Activated naive CD8-positive, alpha-beta T cell treated with anti-CD3 and anti-CD28 coated beads, Interleukin-2, amount 50 U/mL, for 24 hours (primary cell): ENCODE results near the gene CCAR1.
"Not testable (repeated sequence)": the region's sequence is repeated elsewhere in the genome, so short reads cannot be mapped to it uniquely, and the experiment has no call there.

Experiments
- ATAC-seq: fragments of 150-1000 bp; cut with Tn5 transposase; one replicate; pipeline ENCODE4 v1.10.0; 2021
- DNase-seq: peaks from one replicate; pipeline ENCODE4 v3.0.0; 2021
- H3K27ac Mint-ChIP-seq: one replicate; pipeline ENCODE4 v1.8.0; 2021; ENCODE audit warnings: mild to moderate bottlenecking, mixed read lengths
- H3K27me3 Mint-ChIP-seq: one replicate; pipeline ENCODE4 v1.8.0; 2021; ENCODE audit warnings: mixed read lengths
- H3K36me3 Mint-ChIP-seq: one replicate; pipeline ENCODE4 v1.8.0; 2021; ENCODE audit warnings: low read depth, mixed read lengths
- H3K4me1 Mint-ChIP-seq: one replicate; pipeline ENCODE4 v1.8.0; 2021; ENCODE audit warnings: mixed read lengths
- H3K4me3 Mint-ChIP-seq: one replicate; pipeline ENCODE4 v1.8.0; 2021; ENCODE audit warnings: mild to moderate bottlenecking, moderate library complexity, mixed read lengths
- H3K9me3 Mint-ChIP-seq: one replicate; pipeline ENCODE4 v1.8.0; 2021; ENCODE audit warnings: mixed read lengths

Gene CCAR1

DNA sequence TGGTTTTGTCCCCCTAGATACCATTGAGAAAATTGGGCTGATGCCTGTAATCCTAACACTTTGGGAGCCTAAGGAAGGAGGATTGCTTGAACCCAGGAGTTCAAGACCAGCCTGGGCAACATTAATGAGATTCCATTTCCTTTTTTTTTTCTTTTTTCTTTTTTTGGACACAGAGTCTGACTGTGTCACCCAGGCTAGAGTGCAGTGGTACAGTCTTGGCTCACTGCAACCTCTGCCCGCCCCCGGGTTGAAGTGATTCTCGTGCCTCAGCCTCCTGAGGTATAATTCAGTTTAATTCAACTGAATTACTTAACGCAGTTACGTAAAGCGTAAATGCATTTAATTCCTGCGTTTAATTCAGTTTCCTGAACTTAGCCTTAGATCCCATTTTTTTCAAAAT, 13.3 kb downstream of the CCAR1 start:
- Mint-ChIP-seq H3K36me3 (peaks cover 67% of the 10 kb centered on the region), H3K27me3 (no peaks in the 10 kb centered on the region), H3K9me3 (no peaks in the 10 kb centered on the region)

DNA sequence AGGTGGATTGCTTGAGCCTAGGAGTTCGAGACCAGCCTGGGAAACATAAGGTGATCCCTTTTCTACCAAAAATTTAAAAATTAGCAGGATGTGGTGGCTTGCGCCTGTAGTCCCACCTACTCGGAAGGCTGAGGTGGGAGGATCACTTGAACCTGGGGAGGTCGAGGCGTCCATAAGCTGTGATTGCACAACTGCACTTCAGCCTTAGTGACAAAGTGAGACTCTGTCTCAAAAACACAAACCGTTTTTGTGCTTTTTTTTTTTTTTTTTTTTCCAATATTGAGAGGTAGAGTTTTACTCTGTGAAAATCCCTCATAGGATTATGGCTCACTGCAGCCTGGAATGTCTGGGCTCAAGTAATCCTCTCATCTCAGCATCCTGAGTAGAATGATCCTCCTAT, 14.1 kb downstream of the CCAR1 start:
- Mint-ChIP-seq H3K27ac (no peak overlapping the region), H3K9me3 (no peaks in the 10 kb centered on the region), H3K27me3 (no peaks in the 10 kb centered on the region), H3K4me1 (peaks cover 2% of the 10 kb centered on the region), H3K4me3 (no peak overlapping the region), H3K36me3 (peaks cover 71% of the 10 kb centered on the region)
- no peak for ATAC-seq
- no peak for DNase-seq

More for the DNA sequence above, 13.3 kb downstream of the CCAR1 start:
- peaks cover 2% of the 10 kb centered on the region for H3K4me1 Mint-ChIP-seq
- no peak overlapping the region for H3K27ac Mint-ChIP-seq
- no peak for ATAC-seq
- DNase-seq, result no peak
- no peak overlapping the region for H3K4me3 Mint-ChIP-seq

DNA sequence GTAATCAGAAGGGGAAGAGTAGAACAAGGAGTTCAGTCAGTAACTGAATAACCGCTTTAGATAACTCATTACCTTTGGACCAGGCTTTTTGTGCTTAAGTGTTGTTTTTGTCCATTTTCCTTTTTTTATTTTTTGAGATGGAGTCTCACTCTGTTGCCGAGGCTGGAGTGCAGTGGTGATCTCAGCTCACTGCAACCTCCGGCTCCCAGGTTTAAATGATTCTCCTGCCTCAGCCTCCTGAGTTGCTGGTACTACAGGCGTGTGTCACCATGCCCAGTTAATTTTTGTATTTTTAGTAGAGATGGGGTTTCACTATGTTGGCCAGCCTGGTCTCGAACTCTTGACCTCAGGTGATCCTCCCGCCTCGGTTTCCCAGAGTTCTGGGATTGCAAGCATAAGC, 14.7 kb downstream of the CCAR1 start:
- H3K9me3 Mint-ChIP-seq, DNase-seq, H3K4me3 Mint-ChIP-seq, H3K27ac Mint-ChIP-seq, H3K27me3 Mint-ChIP-seq, H3K4me1 Mint-ChIP-seq, ATAC-seq: not testable (repeated sequence)
- H3K36me3 Mint-ChIP-seq, result peaks cover 72% of the 10 kb centered on the region

DNA sequence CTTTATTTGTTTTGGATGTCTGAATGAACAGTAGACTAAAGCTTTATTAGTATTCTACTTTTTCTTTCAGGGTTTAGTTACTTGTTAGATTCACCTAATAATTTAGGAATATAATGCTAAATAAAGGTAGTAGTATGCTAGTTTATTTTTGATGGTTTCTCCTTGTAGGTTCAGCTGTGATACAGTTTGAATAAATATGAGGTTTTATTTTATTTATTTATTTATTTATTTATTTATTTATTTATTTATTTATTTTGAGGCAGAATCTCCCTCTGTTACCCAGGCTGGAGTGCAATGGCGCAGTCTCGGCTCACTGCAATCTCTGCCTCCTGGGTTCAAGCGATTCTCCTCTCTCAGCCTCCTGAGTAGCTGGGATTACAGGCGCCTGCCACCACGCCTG, 19.6 kb downstream of the CCAR1 start:
- H3K36me3 Mint-ChIP-seq, result peaks cover 65% of the 10 kb centered on the region
- H3K4me3 Mint-ChIP-seq, ATAC-seq, H3K27me3 Mint-ChIP-seq, H3K27ac Mint-ChIP-seq, H3K4me1 Mint-ChIP-seq, DNase-seq, H3K9me3 Mint-ChIP-seq: not testable (repeated sequence)

DNA sequence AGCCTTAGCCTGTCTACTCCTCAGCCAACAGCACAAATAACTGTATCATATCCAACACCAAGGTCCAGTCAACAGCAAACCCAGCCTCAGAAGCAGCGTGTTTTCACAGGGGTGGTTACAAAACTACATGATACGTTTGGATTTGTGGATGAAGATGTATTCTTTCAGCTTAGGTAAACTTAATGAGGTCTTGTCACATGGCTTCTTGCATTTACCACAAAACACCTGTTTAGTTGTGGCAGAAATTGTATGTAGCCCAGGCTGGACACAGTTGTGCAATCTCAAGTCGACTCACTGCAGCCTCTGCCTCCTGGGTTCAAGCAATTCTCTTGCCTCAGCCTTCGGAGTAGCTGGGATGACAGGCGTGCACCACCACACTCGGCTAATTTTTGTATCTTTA, 21.4 kb downstream of the CCAR1 start:
- H3K9me3 Mint-ChIP-seq, result no peaks in the 10 kb centered on the region
- no peak overlapping the region for H3K27ac Mint-ChIP-seq
- no peak overlapping the region for H3K4me3 Mint-ChIP-seq
- H3K27me3 Mint-ChIP-seq, result no peaks in the 10 kb centered on the region
- H3K36me3 Mint-ChIP-seq, result peaks cover 54% of the 10 kb centered on the region
- DNase-seq (no peak), ATAC-seq (no peak)
- H3K4me1 Mint-ChIP-seq, result no peaks in the 10 kb centered on the region

DNA sequence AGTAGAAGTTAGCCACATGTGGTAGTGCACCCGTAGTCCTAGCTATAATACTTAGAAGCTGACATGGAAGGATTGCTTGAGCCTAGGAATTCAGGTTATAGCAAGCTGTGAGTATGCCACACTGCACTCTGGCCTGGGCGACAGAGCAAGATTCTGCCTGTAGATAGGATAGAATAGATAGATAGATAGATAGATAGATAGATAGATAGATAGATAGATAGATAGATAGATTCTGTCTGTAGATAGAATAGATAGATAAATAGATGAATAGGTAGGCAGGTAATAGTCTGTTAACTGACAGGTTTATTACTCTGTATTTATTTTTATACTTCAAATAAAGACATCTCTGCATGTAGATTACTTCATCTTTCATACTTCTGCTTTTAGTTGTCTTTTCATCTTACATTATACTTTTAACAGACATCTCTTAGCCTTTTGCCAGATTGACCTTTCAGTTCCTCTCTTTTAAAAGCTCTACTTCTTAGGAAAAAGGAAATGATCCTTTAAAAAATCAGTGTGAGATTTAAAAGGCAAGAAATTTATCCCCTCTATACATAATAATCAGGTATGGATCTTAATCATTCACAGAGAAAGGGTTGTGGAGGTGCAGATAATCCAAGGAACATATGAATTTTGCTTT, 31.8 kb downstream of the CCAR1 start:
- H3K9me3 Mint-ChIP-seq, result no peaks in the 10 kb centered on the region
- H3K27me3 Mint-ChIP-seq, result no peaks in the 10 kb centered on the region
- peaks cover 57% of the 10 kb centered on the region for H3K36me3 Mint-ChIP-seq
- DNase-seq (no peak), ATAC-seq (no peak)
- H3K27ac Mint-ChIP-seq, result no peak overlapping the region
- H3K4me1 Mint-ChIP-seq, result no peaks in the 10 kb centered on the region
- no peak overlapping the region for H3K4me3 Mint-ChIP-seq

DNA sequence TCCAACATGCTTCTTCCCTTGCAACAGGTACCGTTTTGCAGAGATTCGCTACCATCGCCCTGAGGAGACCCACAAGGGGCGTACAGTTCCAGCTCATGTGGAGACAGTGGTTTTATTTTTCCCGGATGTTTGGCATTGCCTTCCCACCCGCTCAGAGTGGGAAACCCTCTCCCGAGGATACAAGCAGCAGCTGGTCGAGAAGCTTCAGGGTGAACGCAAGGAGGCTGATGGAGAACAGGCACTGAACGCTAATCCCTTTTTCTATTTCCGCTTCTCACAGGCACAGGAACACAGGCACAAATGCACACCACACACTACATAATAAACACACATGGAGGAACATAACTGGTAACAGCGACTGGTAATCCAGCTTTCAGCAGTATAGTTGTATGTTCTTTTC, 35.2 kb downstream of the CCAR1 start:
- H3K36me3 Mint-ChIP-seq, result peaks cover 53% of the 10 kb centered on the region
- H3K9me3 Mint-ChIP-seq, result no peaks in the 10 kb centered on the region
- H3K27ac Mint-ChIP-seq, result no peak overlapping the region
- no peak overlapping the region for H3K4me3 Mint-ChIP-seq
- DNase-seq, result no peak
- no peaks in the 10 kb centered on the region for H3K27me3 Mint-ChIP-seq
- no peak for ATAC-seq
- no peaks in the 10 kb centered on the region for H3K4me1 Mint-ChIP-seq

DNA sequence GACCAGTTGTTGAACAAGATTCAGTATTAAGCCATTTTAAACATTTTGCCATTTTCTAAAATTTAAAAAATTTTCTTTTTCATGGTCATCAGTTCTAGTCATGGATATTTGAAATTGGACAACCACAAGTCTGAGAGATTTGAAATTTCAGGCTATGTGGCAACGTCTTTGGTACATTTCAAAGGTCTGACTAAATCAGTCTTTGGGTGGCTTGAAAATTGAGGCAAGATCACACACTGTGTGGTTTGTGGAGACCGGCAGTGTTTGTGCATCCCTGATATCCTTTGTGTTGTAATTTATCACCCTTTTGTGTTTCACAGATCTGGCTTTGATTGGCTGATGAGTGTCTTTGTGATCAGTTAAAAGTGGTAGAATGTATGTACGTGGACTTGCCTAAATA, 35.7 kb downstream of the CCAR1 start:
- H3K4me3 Mint-ChIP-seq, result no peak overlapping the region
- ATAC-seq (no peak), DNase-seq (no peak)
- H3K27me3 Mint-ChIP-seq, result no peaks in the 10 kb centered on the region
- no peaks in the 10 kb centered on the region for H3K9me3 Mint-ChIP-seq
- no peak overlapping the region for H3K27ac Mint-ChIP-seq
- no peaks in the 10 kb centered on the region for H3K4me1 Mint-ChIP-seq
- H3K36me3 Mint-ChIP-seq, result peaks cover 50% of the 10 kb centered on the region

DNA sequence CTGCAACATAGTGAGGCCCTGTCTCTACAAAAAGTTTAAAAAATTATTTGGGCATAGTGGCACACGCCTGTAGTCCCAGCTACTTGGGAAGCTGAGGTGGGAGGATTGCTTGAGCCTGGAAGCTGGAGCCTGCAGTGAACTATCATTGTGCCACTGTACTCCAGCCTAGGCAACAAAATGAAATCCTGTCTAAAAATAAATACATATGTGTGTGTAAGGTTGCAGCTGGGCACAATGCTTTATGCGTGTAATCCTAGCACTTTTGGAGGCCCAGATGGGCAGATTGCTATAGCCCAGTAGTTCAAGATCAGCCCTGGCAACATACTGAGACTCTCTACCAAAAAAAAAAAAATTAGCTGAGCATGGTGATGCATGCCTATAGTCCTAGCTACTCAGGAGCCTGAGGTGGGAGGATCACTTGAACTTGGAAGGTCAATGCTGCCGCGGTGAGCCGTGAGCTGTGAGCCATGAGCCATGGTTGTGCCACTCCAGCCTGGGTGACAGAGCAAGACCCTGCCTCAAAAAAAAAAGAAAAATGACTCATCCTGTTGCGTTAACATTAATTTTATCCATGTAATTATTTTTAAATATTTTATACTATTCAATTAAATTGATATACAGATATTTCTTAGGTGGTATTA, 38.3 kb downstream of the CCAR1 start:
- Mint-ChIP-seq H3K9me3 (no peaks in the 10 kb centered on the region), H3K27me3 (no peaks in the 10 kb centered on the region), H3K36me3 (peaks cover 48% of the 10 kb centered on the region), H3K4me1 (no peaks in the 10 kb centered on the region), H3K4me3 (no peak overlapping the region), H3K27ac (no peak overlapping the region)
- DNase-seq, result no peak
- ATAC-seq, result no peak

DNA sequence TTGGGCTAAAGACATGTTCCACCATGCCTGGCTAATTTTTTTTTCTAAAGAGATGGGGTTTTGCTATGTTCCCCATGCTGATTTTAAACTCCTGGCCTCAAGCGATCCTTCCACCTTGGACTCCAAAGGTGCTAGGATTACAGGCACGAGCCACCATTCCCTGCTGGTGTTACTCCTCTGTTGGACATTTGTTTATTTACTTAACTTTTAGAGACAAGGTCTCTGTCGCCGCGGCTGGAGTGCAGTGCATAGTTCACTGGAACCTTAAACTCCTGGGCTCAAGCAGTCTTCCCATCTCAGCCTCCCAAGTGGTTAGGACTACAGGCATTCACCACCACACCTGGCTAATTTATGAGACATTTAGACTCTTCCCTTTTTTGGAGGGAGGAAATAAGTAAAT, 38.9 kb downstream of the CCAR1 start:
- ATAC-seq (no peak), DNase-seq (no peak)
- H3K9me3 Mint-ChIP-seq, result no peaks in the 10 kb centered on the region
- H3K27ac Mint-ChIP-seq, result no peak overlapping the region
- H3K36me3 Mint-ChIP-seq, result peaks cover 50% of the 10 kb centered on the region
- H3K4me3 Mint-ChIP-seq, result no peak overlapping the region
- no peaks in the 10 kb centered on the region for H3K4me1 Mint-ChIP-seq
- no peaks in the 10 kb centered on the region for H3K27me3 Mint-ChIP-seq

DNA sequence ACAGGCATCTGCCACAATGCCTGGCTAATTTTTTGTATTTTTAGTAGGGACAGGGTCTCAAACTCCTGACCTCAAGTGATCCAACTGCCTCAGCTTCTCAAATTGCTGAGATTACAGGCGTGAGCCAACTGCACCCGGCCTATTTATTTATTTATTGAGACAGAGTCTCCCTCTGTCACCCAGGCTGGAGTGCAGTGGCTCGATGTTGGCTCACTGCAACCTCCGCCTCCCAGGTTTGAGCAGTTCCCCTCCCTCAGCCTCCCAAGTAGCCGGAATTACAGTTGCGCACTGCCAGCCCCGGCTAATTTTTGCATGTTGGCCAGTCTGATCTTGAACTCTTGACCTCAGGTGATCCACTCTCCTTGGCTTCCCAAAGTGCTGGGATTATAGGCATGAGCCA, 46.4 kb downstream of the CCAR1 start:
- H3K27me3 Mint-ChIP-seq, H3K4me3 Mint-ChIP-seq, H3K27ac Mint-ChIP-seq, H3K4me1 Mint-ChIP-seq, DNase-seq, ATAC-seq, H3K9me3 Mint-ChIP-seq: not testable (repeated sequence)
- peaks cover 49% of the 10 kb centered on the region for H3K36me3 Mint-ChIP-seq

DNA sequence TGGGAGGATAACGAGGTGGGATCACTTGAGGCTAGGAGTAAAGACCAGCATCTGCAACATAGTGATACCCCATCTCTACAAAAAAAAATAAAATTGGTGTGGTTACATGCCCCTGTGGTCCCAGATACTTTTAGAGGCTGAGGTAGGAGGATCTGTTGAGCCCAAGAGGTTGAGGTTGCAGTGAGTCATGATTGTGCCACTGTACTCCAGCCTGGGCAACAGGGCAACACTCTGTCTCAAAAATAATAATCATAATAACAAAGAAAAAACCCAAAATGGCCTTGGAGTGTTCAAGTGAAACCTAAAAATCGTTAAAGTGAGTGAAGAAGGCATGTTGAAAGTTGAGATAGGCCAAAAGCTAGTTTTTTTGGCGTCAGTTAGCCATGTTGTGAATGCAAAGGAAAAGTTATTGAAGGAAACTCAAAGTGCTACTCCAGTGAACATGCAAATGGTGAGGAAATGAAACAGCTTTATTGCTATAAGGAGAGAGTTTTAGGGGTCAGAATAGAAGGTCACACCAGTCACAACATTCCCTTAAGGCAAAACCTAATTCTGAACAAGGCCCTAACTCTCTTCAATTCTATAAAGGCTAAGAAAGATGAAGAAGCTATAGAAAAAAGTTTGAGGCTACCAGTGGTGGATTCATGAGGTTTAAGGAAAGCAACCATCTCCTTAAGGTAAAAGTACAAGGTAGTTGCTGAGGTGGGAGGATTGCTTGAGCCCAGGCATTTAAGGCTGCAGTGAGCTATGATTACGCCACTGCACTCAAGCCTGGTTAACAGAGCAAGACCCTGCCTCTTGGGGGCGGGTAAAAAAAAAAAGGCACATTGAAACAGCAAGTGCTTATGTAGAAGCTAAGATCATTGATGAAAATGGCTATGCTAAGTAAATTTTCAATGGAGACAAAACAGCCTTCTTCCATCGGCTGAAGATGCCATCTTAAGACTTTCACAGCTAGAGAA, 60.9 kb downstream of the CCAR1 start:
- peaks cover 9% of the 10 kb centered on the region for H3K4me1 Mint-ChIP-seq
- no peaks in the 10 kb centered on the region for H3K9me3 Mint-ChIP-seq
- H3K4me3 Mint-ChIP-seq, result no peak overlapping the region
- no peak for ATAC-seq
- H3K27ac Mint-ChIP-seq, result peak overlapping the region; percentile 53
- no peaks in the 10 kb centered on the region for H3K27me3 Mint-ChIP-seq
- no peak for DNase-seq
- H3K36me3 Mint-ChIP-seq, result peaks cover 57% of the 10 kb centered on the region

DNA sequence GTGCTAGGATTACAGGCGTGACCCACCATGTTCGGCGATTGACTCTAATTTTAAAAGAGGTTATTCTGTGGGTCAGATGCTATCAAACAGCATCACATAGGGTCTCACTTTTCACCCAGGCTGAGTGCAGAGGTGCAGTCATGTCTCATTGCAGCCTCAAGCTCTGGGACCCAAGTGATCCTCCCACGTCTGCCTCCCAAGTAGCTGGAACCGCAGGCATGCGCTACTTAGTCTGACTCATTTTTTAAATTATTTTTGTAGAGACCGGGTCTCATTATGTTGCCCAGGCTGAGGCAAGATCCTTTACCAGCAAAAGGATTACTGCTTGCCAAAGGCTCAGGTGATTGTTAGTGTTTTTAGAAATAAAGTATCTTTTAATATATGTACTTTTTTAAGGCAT, 63.4 kb downstream of the CCAR1 start:
- ATAC-seq (no peak), DNase-seq (no peak)
- no peak overlapping the region for H3K4me3 Mint-ChIP-seq
- H3K36me3 Mint-ChIP-seq, result peaks cover 50% of the 10 kb centered on the region
- no peaks in the 10 kb centered on the region for H3K9me3 Mint-ChIP-seq
- H3K4me1 Mint-ChIP-seq, result peaks cover 9% of the 10 kb centered on the region
- H3K27me3 Mint-ChIP-seq, result no peaks in the 10 kb centered on the region
- H3K27ac Mint-ChIP-seq, result no peak overlapping the region

DNA sequence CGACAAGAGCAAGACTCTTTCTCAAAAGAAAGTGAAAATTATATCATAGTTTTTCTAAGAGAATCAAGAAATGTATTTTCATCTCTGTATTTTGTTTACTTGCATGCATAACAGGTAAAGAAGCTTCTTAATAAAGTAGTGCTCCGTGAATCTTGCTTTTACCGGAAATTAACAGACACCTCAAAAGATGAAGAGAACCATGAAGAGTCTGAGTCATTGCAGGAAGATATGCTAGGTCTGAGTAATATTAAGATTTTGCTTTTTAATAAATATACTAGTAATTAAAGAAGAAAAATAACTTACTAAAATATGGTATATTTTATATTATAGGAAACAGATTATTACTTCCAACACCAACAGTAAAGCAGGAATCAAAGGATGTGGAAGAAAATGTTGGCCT, 66.8 kb downstream of the CCAR1 start:
- Mint-ChIP-seq H3K9me3 (no peaks in the 10 kb centered on the region), H3K4me3 (no peak overlapping the region), H3K4me1 (no peaks in the 10 kb centered on the region), H3K27me3 (no peaks in the 10 kb centered on the region), H3K27ac (no peak overlapping the region), H3K36me3 (peaks cover 44% of the 10 kb centered on the region)
- no peak for ATAC-seq
- no peak for DNase-seq

DNA sequence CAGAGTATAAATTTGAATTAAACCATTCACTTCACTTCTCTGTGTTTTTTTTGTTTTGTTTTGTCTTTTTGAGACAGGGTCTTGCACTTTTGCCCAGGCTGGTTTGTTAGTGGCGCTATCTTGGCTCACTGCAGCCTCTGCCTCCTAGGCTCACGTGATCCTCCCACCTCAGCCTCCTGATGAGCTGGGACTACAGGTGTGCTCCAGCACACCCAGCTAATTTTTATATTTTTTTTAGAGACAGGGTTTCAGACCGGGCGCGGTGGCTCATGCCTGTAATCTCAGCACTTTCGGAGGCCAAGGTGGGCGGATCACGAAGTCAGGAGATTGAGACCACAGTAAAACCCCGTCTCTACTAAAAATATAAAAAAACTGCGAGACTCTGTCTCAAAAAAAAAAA, 69.4 kb downstream of the CCAR1 start:
- H3K9me3 Mint-ChIP-seq, result no peaks in the 10 kb centered on the region
- H3K4me1 Mint-ChIP-seq, result no peaks in the 10 kb centered on the region
- H3K27ac Mint-ChIP-seq, result no peak overlapping the region
- peaks cover 42% of the 10 kb centered on the region for H3K36me3 Mint-ChIP-seq
- H3K27me3 Mint-ChIP-seq, result no peaks in the 10 kb centered on the region
- H3K4me3 Mint-ChIP-seq, result no peak overlapping the region
- ATAC-seq (no peak), DNase-seq (no peak)
